ENCODE data around the gene CTU2.

CTU2 gene

DNA sequence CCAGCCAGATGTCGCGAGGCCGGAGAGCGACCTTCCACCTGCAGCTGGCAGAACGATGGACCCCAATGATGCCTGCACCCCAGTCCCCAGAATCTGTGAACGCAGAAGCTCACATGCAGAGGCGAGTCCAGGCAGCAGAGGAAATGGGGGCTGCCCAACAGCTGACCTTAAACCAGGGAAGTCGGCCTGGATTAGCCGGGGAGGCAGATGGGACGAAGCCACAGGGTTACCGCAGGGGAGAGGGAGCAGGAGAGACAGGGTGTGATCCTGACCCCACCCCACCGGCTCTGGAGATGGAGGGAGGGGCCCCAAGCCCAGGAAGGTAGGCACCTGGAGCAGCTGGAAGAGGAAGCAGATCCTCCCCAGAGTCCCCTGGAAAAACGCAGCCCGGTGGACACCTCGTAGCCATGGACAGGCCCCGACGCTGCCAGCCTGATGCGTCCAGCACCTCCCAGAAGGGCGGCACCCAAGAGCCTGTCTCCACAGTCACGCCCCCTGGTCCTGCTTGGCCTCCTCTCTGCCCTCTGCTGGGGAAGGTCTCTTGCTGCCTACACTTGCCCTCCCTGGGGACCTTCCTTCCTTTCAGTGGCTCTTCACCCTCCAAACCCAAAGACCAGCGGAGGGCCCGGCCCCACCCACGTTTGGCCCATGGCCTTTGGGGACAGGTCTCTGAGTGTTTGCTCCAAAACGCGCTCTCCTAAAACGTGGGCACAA, 41.4 kb downstream of the CTU2 start:
- DNase-seq = no peak

DNA sequence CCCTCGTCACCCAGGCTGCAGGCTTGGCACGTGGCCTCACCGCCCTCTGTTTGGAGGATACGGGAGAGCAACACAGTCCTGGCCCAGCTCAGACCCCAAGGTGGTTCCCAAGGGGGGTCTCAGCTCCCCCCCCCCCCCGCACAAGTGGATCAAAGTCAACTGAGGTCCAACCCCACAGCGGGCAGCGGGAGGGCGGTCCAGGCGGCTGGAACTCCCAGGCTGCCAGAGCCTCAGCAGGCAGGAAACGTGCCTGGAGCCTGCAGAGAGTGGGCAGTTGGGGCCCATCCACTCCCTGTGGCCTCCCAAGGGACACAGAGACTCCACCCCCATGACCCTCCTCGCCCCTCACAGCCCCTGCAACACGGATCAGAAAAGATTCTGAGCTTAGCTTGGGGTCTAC, 42.1 kb downstream of the CTU2 start:
- DNase-seq = no peak

GRCh38 chr16:88749358-88749757, 43.1 kb downstream of the CTU2 start:
- no peak for DNase-seq

DNA sequence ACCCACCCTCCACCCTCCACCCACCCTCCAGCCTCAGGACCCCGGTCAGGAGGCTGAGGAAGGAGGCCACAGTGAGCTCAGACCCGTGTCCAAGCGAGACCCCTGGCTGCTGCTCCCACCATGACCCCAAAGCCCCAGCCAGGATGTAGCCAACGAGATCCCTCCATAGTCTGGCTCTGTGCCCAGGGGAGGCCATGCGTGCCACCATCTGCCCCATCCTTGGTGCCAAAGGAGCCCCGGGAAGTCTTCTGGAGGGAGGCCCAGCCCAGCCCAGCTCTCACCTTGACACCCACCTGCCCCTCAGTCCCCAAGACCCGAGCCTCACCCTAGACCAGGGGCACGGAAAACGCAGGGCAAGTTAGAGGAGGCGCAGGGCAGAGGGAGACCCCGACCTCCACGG, 44.6 kb downstream of the CTU2 start:
- DNase-seq = no peak

DNA sequence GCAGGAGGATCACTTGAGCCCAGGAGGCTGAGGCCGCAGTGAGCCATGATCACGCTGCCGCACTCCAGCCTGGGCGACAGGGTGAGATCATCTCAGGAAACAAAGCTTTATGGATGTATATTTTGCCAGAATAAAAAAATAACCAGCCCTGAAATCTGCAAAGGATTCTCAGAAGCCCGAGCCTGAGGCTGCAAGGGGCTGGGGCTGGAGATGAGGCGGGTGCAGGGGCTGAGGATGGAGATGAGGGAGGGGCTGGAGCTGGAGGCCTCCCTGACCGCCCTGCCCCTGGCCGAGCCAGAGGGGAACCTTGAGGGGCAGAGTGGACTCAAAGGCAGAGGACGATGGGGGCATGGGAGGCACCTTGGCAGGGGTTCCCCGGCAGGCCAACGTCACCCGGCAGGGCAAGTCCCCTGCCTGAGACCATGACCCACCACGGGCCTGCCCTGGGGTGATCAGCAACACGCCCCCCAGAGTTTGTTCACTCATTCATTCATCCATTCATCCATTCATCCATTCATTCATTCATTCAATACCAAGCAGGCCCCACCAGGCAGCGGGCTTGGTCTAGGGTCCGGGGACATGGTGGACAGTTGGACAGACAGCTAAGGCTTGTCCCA, 46.2 kb downstream of the CTU2 start:
- DNase-seq = no peak

GRCh38 chr16:88753191-88753590, 46.9 kb downstream of the CTU2 start:
- no peak for DNase-seq

DNA sequence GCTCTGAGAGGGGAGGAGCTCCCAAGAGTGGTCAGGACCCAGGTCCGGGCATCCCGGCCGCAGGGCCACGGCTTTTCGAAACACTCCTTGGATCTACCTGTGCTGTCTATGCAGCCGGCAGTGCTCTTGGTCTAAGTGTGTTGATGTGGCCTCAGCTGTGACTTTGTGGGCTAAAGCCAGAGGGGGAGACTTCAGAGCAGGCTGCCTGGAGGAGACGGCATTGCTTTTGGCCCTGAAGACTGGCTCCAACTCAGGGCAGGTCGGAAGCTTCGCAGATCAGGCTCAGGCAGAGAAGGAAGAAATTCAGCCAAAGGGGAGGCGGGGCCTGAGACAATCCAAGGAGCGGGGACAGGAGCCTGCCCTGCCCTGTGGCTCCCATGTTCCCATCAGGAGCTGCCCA, 47.3 kb downstream of the CTU2 start:
- DNase-seq = no peak

DNA sequence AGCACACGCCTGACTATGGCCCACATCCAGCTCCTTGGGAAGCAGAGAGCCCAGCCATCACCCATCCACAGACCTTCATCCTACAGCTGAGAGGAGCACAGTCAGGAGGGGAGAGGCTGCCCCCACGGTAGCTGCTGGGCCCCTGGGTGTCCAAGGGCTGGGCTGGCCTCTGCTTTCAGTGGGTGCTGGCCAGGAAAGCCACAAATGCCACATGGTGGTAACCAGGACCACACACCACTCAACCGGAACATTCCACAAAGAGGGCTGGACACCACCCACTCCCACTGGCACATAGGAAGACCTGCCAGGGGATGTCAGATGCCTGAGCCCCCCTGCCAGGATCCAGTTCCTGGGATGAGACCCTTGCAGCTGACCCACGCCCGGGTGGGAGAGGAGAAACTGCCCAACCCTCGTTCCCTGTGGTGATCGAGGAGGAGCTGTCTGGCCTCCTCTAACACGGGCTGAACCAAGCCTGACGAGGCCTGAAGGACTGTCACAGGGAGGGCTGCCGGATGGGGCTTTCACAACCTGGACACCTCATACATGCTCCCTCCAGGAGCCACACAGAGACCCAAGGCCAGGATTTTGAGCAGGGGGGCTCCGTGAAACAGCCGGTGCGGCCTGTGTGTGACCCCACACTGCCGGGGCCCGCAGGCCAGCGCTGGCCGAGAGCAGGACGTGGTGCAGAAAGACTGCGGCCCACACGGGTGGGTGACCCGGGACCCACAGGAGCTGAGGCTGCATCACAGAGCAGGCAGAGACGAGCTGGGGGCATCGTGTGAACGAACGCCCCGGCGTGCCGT, 48.0 kb downstream of the CTU2 start:
- no peak for DNase-seq

- DNase-seq = no peak
Measured at GRCh38 chr16:88754912-88755744, 48.8 kb downstream of the CTU2 start.

DNA sequence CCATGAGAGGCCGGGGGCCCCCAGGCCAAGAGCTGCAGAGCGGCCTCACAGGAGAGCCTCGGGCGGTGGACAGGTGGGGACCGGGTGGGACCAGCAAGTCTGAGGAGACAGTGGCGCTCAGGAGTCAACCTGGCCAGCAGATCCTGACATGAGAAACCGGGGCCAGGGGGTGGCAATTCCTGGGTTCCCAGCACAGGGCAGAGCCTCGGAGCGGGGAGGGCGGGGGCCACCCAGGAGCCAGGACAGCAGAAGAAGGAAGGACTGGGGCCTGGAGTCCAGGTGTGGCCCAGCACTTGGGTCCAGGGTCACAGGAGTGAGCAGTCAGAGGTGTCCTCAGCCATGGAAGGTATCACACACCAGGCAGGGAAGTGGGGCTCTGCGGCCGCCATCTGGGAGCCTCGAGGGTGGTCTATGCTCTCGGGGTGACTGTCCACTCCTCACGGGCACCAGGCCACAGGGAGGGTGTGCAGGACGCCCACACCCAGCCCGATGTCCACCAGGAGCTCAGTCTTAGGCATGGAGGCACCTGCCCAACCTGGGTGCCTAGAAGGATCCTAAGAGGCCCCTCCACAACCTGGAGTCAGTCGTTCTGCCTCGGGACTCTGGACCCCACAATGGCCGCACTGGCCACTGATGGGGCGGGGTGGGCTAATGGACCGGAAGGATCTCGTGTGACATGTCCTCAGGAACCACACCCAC, 49.6 kb downstream of the CTU2 start:
- no peak for DNase-seq

- DNase-seq = no peak
Measured at GRCh38 chr16:88758227-88758943, 52.1 kb downstream of the CTU2 start.

DNA sequence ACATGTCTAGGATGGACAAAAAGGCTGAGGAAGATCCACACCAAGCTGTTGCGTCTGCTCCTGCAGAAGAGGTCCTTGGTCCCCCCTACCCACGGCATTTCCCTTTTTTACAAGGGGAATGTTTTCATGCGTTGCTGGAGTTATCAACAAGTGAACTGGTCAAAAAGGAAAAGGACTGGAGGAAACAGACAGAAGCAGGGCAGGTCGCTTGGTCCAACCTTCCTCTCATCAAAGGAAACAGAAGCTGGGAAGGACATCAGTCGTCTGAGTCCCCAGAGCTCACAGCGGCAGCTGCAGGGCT, 52.6 kb downstream of the CTU2 start:
- no peak for DNase-seq

GRCh38 chr16:88759245-88759975, 53.1 kb downstream of the CTU2 start:
- DNase-seq = no peak

DNA sequence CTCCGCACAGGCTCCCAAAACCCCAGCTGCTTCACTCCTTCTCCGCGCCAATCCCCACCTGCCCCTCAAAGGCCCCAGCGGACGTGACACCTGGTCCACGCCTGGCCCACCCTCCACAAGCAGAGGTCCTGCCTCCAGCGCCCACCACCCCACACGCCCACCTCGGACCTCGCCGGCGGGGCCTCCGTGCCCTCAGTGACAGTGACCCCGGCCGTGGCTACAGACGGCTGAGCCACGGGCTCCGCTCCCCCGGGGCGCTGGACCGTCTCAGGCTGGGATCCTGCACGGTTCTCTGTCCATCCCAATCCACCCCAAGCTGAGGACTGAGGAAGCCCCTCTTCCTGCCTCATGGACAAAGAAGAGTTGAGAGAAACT, 53.7 kb downstream of the CTU2 start:
- DNase-seq = no peak

DNA sequence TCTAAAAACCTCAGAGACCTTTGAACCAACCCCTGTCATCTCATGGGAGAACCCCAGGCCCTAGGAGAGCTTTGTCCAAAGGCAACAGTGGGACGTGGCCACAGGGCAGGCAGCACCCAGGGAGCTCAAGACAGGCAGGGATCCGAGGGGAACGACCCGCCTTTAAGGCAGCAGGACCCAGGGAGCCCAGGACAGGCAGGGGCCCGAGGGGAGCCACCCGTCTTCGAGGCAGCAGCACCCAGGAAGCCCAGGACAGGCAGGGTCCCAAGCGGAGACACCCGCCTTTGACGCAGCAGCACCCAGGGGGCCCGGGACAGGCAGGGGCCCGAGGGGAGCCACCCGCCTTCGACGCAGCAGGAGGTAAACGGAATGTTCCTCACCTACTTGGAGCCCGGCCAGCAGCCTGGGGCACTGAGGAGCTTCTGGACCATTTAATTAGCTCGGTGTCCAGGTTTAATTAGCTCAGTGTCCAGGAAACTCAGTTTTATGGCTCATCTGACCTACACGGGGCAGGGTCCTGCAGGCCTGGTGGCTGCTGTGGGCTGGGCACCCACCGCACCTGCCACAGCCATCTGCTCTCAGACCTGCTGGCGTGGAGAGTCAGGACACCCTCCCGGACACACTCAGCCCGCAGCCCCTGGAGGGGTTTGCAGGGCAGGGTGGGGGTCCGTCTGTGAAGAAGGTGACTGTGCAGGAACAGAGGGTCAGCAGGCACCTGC, 54.3 kb downstream of the CTU2 start:
- no peak for DNase-seq

DNA sequence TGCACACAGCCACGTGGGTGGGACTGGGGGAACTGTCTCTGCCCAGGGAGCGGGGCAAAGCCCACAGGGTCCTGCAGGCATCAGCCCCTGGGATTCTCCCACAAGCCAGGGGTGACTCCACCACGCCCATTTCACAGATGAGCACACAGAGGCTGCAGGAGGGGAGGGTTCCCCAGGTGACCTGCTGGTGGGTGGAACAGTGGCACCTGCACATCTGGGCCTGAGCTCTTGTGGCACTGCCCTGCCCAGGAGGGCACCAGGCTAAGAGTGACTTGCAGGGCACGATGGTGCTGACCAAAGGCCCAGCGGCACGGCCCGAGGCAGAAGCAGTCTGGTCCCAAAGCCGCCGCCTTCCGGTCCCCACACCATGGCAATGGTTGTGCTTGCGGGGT, 54.8 kb downstream of the CTU2 start:
- no peak for DNase-seq

- no peak for DNase-seq
Measured at GRCh38 chr16:88761830-88762229, 55.5 kb downstream of the CTU2 start.

DNA sequence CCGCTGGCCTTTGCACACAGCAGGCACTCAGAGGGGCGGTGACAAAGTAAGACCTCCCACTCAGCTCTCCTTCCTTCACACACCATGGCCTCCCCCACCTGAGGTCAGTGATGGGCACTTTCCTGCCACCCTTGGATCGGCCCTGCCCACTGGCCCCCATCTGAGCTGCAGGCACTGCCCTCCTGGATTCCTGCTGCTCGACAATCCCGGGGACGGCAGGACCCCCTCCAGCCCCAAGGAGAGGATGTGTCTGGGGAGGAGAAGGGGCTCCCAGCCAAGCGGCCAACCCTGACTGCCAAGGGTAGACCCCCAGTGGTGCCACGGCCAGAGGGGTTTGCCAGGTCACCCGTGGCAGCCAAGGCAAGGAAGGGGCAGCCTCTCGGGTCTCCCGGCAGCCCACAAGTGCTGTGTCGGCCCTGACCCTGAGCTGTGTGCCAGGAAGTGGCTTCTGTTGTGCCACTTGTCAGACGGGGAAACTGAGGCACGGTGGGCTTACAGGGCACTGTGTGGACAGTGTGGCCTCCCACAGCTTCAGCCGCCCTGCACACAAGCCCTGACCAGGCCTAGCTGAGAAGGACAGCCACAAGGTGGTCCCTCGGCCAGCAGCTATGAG, 56.1 kb downstream of the CTU2 start:
- no peak for DNase-seq

GRCh38 chr16:88762941-88763340, 56.6 kb downstream of the CTU2 start:
- DNase-seq = no peak

- DNase-seq = no peak
Measured at GRCh38 chr16:88763502-88764053, 57.3 kb downstream of the CTU2 start.

Data from NCI-H774 (cell line).